GM06990 (cell line): Measurements from ENCODE around the gene KDELR1.
A peak's percentile ranks its signal among the peaks of the same experiment; 100 is the strongest.

ENCODE experiments used
- DNase-seq: peaks from one replicate; pipeline ENCODE4 v3.0.0-alpha.2; 2011; ENCODE audit not compliant: insufficient read length; ENCODE audit errors: extremely low read depth
- H3K27me3 ChIP-seq: replicated peaks from 2 replicates; pipeline ENCODE4 v1.6.0; 2011; ENCODE audit warnings: low read length; ENCODE audit not compliant: control insufficient read depth, insufficient read depth
- H3K36me3 ChIP-seq: 2 replicates; pipeline ENCODE4 v1.5.1; 2011; ENCODE audit warnings: low read length; ENCODE audit not compliant: control insufficient read depth, insufficient read depth
- H3K4me3 ChIP-seq: replicated peaks from 2 replicates; pipeline ENCODE4 v1.5.1; 2011; ENCODE audit warnings: low read depth, mild to moderate bottlenecking, control low read depth, low read length
- CTCF ChIP-seq: IDR thresholded peaks from 2 replicates; pipeline ENCODE4 v1.5.1; 2011; ENCODE audit warnings: low read length, control low read depth, mild to moderate bottlenecking, inconsistent platforms; ENCODE audit not compliant: insufficient read depth, poor library complexity, severe bottlenecking

The KDELR1 gene

GRCh38 chr19:48401287-48401686 is 9.9 kb upstream of the KDELR1 start:
- no peaks in the 10 kb centered on the region for H3K36me3 ChIP-seq
- TF ChIP-seq CTCF, result no peak
- H3K27me3 ChIP-seq, result no peaks in the 10 kb centered on the region; the same call in 1 of the 2 replicates
- H3K4me3 ChIP-seq, result no peak overlapping the region
- DNase-seq, result no peak

- H3K4me3 ChIP-seq, result no peak overlapping the region
- DNase-seq, result no peak
- no peaks in the 10 kb centered on the region; the same call in none of the 2 replicates for H3K27me3 ChIP-seq
- no peaks in the 10 kb centered on the region for H3K36me3 ChIP-seq
- no peak for TF ChIP-seq CTCF
Measured at GRCh38 chr19:48400018-48400742, 8.8 kb upstream of the KDELR1 start.

DNA sequence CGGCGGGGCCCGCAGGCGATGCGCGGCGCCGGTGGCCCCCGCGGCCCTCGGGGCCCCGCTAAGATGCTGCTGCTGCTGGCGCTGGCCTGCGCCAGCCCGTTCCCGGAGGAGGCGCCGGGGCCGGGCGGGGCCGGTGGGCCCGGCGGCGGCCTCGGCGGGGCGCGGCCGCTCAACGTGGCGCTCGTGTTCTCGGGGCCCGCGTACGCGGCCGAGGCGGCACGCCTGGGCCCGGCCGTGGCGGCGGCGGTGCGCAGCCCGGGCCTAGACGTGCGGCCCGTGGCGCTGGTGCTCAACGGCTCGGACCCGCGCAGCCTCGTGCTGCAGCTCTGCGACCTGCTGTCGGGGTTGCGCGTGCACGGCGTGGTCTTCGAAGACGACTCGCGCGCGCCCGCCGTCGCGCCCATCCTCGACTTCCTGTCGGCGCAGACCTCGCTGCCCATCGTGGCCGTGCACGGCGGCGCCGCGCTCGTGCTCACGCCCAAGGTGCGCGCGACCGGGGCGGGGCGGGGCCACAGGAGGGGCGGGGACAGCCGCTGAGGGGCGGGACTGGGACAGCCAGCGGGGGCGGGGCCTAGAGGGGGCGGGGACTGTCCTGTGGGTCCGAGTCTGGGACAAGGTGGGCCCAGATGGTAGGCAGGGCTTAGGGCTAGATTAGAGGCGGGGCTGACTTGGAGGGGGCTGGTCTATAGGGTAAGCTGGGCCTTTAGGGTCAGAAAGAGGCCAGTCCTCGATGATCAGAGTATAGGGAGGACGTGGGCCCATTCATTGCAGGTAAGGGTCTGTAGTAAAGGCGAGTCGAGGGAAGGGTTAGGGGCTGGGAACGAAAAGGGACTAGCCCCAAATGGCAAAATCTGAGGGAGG is 7.3 kb upstream of the KDELR1 start:
- Histone ChIP-seq H3K27me3 (peaks cover 2% of the 10 kb centered on the region), H3K36me3 (no peaks in the 10 kb centered on the region), H3K4me3 (peak overlapping the region; percentile 51)
- DNase-seq, result peak; percentile 91
- no peak for TF ChIP-seq CTCF

DNA sequence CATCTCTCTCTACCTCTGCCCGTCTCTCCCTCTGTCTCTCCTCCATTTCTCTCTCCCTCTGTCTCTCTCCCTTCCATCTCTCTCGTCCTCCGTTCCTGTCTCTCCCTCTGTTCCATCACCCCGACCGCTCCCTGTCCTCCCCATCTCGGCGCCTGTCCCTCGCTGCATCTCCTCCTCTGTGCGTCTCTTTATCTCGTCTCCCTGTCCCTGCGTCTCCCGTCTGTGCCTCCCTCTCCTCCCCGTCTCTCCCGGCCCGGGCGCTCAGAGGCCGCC is 6.7 kb upstream of the KDELR1 start:
- Histone ChIP-seq H3K36me3 (no peaks in the 10 kb centered on the region), H3K4me3 (peak overlapping the region; percentile 51), H3K27me3 (peaks cover 3% of the 10 kb centered on the region)
- no peak for TF ChIP-seq CTCF
- DNase-seq, result no peak

DNA sequence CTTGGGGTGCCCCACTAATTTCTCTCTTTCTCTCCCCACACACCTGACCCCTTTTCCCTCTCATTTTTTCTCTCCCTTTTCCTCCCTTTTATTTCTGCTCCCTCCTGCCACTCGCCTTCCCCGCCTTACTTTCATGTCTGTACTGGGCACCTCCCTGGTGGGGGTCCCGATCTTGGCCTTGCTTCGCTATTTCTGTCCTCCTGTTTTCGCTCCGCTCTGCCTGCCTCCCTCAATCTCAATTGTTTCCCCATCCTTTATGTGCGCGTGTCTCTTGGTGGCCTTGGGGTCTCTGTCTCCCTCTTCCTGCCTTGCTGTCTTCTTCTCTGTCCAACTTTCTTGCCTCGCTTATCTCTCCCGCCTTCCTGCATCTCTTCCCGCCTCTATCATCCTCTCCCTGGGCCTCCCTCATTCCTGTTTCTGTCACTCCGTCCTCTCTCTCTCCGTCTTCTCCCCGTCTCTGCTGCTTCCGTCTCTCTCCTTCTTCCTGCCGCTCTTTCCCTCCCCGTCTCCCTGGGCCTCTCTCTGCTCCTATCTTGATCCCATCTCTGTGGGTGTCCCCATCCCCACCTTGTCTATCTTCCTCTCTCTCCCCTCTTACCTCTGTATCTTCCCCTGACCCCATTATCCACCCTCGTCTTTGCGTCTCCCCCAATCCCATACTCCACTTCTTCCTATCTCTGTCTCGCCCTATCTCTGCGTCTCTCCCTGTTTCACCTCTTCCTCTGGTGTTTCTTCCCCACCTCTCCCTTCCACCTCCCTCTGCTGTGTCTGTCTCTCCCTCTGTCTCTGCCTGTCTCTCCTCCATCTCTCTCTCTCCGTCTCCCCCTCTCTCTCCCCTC is 6.1 kb upstream of the KDELR1 start:
- H3K27me3 ChIP-seq, result peaks cover 3% of the 10 kb centered on the region
- H3K4me3 ChIP-seq, result peak overlapping the region; percentile 51

More for the DNA sequence above, 6.1 kb upstream of the KDELR1 start:
- no peak for DNase-seq
- H3K36me3 ChIP-seq, result no peaks in the 10 kb centered on the region
- no peak for TF ChIP-seq CTCF
